A549 treated with AZD2906 at 1 μM for 4 hours (cell line): ENCODE measurements around the gene CCL4. TPM values are rescaled to one million over a fixed set of nuclear protein-coding genes. Genes with fewer than 3 reads are reported as not detected.

Experiments
- total RNA-seq: library from RNA; stranded (reverse); fragments of 200-300 nt; extraction: Qiagen RNA extraction; gene quantifications from 5 replicates; pipeline ENCODE4 v1.2.3, GENCODE V29; 2022

Gene CCL4
- total RNA-seq = 0.09 TPM in 1 of 5 replicates, not detected in the others

DNA sequence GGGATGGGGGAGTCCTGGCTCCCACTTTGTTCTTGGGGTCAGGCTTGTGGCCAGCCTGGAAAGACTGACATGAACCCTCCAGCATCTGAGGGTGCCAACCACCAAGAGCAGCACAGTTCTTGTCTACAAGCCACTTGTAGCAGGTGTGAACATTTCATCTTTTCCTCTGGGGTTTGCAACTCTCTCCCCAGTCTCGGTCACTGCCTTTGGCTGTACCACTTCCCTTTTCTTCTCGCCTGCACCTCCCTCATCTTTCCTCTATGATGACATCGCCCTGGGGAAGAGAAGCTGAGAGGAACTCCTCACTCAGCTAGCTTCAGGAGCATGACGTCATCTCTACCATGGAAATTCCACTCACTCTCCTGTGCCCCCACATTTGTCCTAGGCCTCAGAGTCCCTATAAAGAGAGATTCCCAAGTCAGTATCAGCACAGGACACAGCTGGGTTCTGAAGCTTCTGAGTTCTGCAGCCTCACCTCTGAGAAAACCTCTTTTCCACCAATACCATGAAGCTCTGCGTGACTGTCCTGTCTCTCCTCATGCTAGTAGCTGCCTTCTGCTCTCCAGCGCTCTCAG, at the start of gene CCL4:
Gene CCL4 (plus strand): TSS at position 427 of the 575 bp plus-strand sequence. CDS start 79 bp downstream, at position 506.

DNA sequence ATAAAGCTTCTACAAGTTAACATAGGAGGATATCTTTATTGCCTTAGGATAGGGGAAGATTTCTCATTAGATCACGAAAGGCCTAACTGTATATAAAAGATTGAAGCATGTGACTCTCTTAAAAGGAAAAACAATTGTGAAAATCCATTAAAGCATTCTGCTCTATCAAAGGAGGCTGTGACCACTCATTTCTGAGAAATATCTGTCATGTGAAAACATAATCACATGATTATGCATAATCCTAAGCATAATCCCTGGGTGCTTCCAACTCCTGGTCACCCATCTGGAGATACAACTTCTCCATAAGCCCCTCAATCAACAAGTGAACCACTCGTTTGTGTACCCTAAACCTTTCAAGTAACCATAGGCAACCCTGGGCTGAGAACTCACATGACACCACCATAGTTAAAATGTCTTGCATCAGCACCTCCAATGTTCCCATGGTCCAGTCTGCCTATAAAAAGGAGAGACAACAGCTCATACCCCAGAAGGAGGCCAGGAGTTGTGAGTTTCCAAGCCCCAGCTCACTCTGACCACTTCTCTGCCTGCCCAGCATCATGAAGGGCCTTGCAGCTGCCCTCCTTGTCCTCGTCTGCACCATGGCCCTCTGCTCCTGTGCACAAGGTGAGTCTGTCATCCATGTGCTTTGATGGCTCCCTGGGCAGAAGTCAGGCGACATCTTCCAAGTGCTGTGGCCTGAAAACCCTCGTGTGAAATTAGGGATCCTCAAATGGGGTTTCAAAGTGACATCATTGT, 39.7 kb upstream of the CCL4 start, which contains the start of gene CCL18:
Gene CCL18 (plus strand): TSS at position 487 of the 756 bp plus-strand sequence. CDS start 71 bp downstream, at position 558.

DNA sequence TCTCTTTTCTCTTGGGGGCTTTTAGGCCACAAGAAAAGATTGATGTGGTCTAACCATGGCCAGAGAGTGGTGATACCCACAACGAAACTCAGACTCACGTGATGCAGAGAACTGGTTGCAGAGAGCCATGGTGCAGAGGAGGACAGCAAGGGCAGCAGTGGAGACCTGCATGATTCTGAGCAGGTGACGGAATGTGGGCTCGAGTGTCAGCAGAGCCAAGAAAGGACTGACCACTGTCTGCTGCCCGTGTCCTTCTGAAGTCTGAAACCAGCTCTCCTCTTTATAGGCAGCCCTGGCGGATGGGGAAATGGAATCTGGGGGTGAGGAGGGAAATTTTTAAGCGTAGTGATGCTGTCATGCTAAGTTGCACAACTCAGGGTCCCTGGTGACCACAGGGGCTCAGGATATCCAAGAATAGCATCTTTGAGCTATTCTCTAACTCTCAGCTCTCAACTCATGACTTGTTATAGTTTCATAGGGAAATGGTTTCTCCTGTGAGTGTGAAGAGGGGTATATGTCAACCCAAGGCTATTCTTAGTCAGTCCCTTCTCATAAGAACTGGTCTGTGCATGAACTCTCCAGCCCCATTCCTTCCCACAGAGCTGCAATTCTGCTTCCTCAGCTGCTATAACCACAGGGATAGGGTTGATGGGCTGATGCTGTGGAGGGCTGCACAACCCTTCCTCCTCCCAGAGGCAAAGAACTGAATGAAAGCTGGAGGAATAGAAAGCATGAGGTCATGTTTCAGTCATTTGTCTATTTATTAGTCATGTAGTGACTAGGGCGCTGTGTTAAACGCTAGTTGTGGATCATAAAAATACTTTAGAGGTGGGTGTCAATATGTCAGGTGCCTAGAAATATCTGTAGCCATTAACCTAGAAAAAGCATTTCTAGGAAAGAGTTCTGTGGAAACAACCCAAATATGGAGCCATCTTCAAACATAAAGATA, 13.5 kb upstream of the CCL4 start, which contains the start of gene CCL3:
Gene CCL3 (minus strand): TSS at position 256 of the 949 bp plus-strand sequence. CDS start 85 bp downstream, at position 171.

Other genes with a start within 250 kb of the CCL4 start
- gene HEATR9, start 234.9 kb upstream of the CCL4 start, total RNA-seq = not detected in 5 replicates
- 0.79 to 1.5 TPM (median 1.2 TPM) in 5 replicates for gene CCL5, start 223.5 kb upstream of the CCL4 start, total RNA-seq
- 2.6 to 3.9 TPM (median 3.4 TPM) in 5 replicates for gene RDM1, start 173.1 kb upstream of the CCL4 start, total RNA-seq
- not detected in 5 replicates for gene LYZL6, start 160.1 kb upstream of the CCL4 start, total RNA-seq
- gene CCL16, start 122.3 kb upstream of the CCL4 start, total RNA-seq = not detected in 5 replicates
- not detected in 5 replicates for gene CCL14, start 117.1 kb upstream of the CCL4 start, total RNA-seq
- not detected in 5 replicates for gene CCL15, start 102.3 kb upstream of the CCL4 start, total RNA-seq
- gene CCL23, start 85.9 kb upstream of the CCL4 start, total RNA-seq = not detected in 5 replicates
- not detected in 5 replicates for gene CCL18, start 39.6 kb upstream of the CCL4 start, total RNA-seq
- not detected in 5 replicates for gene CCL3, start 13.7 kb upstream of the CCL4 start, total RNA-seq
- 1.8 to 3.6 TPM (median 3.1 TPM) in 5 replicates for gene TBC1D3B, start 72.8 kb downstream of the CCL4 start, total RNA-seq
- not detected in 5 replicates for gene CCL3L1, start 92.9 kb downstream of the CCL4 start, total RNA-seq
- gene CCL4L2, start 107.2 kb downstream of the CCL4 start, total RNA-seq = not detected in 5 replicates
- 0.17 to 0.42 TPM (median 0.21 TPM) in 5 replicates for gene TBC1D3I, start 160.7 kb downstream of the CCL4 start, total RNA-seq
- not detected in 5 replicates for gene TBC1D3G, start 220.1 kb downstream of the CCL4 start, total RNA-seq